NCI-H774 (cell line): ENCODE measurements around the gene FHOD1.

Source experiments
- DNase-seq: peaks from one replicate; lab custom pipeline; 2025; lab: John Stamatoyannopoulos, UW

The FHOD1 gene

DNA sequence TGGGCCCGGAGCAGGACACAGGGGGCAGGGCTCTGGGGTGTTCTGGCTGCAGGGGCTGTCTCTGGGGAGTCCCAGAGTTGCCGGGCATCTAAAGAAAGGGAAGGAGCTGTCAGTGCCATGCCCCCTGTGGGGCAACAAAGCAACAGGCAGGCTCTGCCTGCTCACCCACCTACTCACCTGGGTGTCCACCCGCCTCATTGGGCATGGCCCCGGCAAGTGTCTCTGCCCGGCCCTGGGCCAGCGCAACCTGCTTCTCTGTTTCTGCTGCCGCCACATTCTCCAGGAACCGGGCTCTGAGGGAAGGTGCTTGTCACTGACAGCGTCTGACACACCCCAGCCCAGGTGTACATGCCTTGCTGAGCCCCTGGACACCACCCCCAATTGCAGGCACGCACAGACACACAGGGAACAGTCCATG lies 13.1 kb downstream of the FHOD1 start:
- no peak for DNase-seq

DNA sequence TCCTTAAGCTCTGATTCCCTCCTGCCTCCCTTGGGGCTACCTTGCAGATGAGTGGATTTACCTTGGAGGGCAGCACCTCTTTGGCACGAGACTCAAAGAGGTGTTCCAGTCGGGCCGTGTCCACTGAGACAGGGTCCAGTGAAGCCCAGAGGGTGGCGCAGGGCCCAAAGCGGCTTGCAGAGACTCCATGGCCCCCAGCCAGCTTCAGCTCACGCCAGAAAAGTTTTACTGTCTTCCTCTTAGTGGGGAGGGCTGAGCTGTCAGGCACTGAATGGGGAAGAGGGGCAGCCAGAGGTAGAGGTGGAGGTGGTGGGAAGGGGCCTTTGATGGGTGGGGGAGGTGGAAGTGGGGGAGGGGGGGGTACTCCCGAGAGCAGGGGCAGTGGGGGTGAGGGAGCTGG lies 13.7 kb downstream of the FHOD1 start:
- DNase-seq = no peak

DNA sequence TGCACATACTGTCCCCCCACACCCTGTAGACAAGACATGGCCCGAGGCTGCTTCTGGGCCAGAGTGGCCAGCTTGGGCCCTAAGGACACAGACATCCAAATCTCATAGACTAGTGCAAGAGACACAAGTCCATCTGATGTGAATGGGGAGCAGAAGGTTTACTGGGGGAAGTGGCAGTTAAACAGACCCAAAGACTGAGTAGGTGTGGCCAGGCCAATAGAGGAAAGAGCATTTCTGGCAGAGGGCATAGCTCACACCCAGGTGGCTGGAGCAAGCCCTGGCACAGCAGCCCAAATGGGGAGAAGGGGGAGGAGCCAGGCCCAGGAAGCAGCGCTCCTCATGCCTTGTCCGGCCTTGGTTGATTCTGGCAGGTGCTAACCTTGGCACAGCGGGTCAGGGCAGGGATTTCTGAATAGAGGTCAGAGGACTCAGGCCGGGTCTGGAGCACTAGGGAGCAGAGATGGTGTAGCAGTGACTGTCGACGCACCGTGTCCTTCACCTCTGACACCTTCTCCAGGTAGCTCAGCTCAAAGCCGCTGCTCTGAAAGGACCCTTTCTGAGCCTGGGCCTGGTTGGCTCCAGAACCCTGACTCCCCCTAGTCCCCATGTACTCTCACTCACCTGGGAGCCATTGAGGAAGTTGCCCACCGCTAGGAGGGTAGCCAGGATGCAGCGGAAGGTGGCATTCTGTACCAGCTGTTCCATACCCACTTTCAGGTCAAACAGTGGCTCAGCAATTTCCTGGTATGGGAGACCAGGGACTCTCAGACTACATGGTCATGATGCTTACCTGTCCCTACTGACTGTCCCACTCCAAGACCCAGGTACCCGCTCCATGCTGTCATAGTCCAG lies 16.2 kb downstream of the FHOD1 start:
- no peak for DNase-seq

DNA sequence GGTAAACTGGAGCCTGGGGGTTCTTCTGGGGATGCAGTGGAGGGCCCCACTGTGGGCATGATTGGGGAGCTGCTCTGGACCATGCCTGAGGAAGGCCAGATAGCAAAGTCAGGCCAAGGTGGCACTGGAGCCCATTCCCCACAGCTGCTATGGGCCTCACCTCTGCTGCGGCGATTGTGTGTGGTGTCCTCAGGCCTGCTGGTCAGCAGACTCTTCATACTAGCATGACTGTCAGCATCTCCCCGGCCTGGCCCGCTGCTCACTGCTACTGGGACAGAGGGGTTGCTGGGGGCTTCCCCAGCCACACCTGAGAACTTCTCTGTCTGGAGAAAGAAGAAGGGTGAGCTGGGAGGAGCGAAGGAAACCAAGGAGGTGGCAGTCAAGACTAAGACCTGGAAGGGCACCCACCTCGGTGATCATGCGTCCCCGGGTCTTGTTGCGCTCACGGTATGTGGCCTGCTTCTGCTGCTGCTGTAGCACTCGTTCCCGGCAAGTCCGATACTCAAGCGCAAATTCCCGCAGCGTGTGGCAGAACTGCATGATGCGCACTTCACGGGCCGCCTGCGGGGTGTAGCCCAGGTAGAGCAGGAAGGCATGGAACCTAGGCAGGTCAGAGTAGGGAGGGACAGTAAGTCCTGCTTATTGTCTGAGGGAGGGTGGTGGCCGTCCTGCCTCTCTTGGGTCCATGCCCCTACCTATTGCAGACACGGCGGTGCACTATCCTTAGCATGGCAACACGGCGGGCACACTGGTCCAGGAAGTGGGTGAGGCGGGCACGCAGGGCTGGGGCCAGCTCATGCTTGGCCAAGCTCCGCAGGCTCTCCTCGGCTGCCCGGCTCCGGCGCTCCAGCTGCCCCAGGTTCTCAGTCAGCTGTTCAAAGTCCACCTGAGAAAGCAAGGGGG lies 17.1 kb downstream of the FHOD1 start:
- no peak for DNase-seq

DNA sequence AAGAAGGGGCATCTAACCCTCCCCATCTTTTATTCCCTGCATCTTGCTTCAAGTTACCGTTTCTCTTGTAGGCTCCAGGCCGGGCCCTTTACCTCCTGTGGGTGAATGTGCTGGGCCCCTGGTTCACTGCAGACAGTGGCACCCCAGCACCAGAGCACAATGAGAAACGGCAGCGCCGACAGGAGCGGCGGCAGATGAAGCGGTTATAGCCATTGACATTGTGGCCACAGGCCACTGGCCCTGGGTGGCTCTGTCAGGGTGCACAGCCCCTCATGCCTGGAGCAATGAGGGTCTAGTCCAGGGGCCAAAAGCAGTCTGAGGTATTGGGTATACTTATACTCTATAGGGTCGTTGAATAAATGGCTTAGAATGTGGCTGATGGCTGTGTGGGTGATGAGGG lies 18.4 kb downstream of the FHOD1 start:
- no peak for DNase-seq

DNA sequence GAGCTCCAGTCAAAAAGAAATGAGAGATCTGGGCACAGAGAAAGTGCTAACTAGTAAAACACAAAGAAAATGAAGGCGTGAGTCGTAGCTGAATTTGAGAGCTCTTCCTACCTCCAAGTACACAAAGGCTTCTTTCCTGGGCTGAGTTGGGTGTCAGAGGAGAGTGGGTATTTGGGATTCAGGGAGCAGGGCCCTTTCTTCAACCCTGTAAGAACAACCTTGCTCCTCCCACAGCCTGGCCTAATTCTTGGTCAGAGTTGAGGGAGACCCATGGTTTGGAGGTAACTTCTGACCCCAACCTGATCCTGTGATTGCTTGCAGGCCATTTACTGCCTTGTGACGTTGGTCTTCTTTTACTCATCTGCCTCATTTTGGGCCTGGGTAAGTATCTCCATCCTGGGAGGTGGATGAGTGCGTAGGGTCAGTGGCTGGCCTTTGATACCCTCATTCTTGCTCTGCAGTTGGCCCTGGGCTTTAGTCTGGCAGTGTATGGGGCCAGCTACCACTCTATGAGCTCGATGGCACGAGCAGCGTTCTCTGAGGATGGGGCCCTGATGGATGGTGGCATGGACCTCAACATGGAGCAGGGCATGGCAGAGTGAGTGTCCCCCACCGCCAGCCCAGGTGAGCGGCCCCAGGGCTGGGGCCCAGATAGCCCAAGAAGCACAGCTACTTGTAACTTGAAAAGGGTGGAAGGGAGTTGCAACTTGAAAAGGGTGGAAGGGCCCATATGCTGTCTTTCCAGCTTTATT lies 19.1 kb downstream of the FHOD1 start:
- no peak for DNase-seq

DNA sequence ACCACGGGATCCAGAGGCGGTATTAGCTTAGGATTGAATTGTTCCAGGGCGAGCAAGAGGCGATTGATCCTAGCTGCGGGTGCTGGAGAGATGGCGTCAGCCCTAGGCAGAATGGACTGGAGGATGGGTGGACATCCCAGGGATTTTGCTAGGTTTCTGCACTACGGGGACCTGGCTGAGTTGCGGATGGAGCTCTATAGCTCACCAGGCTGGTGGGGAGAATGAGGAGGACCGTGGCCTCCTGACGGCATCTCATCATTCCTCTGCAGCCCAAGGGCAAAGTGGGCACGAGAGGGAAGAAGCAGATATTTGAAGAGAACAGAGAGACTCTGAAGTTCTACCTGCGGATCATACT lies 19.7 kb downstream of the FHOD1 start:
- DNase-seq = no peak

DNA sequence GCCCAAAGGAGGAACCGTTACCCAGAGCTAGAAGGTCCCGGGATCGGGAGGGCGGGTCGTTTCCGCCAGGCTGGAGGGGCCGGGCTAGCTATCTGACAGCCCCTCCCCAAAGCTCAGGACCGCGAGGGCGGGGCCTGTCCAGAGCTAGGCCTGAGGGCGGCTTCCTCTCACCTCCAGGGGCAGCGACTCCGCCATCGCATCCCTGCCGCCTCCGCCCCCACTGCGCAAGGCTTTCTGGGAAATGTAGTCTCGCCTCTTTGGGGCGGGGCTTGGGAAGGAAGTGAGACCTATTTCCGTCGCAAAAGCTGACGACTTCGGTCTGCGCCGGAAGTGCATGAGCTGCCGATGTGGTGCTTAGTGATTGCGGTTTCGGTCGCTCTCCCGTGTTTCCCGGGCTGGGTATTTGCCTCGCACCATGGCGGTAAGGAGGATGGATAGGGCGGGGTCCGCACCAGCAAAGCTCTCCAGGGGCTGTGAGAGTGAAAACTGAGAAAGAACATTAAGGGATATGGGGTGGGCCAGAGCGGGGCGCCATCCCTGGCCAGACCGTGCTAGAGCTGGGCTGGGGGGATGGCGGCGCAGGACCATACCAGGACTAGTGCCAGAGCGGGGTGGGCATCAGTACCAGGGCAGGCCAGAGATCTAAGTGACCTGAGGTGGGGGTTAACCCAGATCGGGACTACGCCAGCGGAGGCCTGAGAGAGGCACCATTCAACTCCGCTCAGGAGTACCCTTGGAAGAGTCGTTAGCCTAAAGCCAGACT lies 20.3 kb downstream of the FHOD1 start, which contains the start of gene TMEM208:
Gene TMEM208 (plus strand): TSS at position 327 of the 763 bp plus-strand sequence. CDS start 89 bp downstream, at position 416.
- DNase-seq = peak; percentile 88

DNA sequence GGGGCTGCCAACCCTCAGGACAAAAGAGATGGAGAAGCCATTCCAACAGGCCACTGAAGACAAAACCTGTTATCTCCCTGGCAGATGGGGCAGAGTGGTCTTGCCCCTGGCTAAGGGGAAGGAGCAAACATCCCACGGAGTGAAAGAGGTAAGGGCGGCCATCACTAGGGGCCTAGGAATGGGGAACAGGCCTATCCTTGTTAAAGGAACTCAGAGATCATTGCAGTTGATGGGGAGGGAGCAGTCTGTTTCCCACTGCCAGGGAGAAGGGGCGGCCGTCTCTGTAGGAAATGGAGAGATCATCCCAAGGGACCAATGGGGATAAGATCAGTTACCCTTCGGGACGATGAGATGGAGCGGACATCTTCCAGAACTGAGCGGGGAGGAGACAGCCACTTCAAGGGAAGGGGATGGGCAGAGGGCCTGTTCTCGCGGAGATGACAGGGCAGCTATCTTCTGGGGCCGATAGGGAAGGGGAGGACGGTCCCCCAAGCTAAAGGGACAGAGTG lies 20.9 kb downstream of the FHOD1 start:
- DNase-seq = no peak

DNA sequence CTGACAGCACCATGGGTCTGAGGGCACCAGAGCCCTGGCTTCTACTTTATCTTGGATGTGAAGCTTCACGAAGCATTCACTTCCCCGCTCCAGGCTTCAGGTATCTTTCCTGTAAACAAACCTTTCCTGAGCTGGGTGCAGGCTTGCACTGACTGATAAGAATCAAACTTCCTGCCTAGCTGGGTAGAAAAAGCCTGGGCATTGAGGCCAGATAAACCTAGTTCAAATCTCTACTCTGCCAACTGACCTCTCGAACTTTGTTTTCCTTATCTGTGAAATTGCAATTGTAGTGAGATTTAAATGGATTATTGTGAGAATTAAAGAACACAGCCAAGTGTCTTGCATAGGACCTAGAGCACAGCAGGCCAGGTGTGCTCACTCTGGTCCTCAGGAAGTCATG lies 23.3 kb downstream of the FHOD1 start:
- DNase-seq = no peak

DNA sequence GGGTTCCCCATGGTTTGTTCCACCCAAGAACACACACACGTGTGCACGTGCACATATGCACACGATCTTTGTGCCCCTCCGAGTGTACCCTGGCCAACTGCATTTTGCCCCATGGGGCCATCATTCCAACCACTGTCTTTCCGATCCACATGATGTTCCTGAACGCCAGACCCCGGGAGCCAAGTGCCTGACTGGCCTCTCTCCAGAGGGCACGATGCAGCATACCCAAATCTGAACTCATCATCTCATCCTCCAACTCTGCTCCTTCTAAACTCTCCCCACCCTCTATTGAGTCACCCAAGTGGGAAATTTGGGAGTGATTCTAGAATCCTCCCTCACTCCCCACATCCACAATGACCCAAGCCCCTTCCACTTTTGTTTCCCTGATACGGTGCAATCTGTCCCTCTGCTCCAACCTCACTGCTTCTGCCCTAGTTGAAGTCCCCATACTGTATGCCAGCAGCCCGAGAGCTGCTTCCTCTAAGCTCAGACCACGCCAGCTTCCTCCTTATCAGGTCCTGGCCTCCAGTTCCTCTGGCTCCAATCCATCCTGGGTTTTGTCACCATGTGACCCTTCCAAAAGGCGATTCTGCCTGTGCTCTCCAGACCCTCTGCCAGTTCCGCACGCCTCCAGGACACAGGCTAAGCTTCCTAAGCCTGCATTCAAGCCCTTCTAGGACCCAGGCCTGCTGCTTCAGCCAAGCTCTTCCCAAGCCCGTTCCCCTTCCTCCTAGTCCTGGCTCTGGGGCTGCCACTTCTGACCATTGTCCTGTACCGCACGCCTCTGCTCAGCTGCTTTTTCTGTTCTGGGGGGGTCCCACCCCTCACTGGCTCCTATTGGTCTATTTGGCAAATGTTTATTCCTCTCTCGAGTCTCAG lies 30.4 kb downstream of the FHOD1 start:
- DNase-seq = no peak

DNA sequence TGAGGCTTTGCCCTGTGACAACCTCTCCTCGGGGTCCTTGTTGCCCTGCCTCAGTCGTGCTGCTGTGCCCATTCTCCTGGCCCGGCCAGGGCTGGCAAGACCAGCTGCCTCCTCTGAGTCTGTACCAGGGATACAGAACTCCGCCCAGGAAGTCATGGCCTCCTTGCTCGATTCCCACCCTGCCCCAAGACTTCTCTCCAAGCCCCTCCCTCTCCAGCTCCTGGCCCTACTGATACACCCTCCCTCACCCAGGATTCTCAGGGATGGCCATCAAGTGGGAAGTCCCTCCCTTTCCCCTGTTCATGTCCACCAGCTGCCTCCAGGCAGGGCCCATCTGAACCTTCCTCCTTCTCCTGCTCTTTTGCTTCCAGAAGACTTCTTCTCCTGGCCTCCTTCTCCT lies 31.6 kb downstream of the FHOD1 start:
- no peak for DNase-seq

DNA sequence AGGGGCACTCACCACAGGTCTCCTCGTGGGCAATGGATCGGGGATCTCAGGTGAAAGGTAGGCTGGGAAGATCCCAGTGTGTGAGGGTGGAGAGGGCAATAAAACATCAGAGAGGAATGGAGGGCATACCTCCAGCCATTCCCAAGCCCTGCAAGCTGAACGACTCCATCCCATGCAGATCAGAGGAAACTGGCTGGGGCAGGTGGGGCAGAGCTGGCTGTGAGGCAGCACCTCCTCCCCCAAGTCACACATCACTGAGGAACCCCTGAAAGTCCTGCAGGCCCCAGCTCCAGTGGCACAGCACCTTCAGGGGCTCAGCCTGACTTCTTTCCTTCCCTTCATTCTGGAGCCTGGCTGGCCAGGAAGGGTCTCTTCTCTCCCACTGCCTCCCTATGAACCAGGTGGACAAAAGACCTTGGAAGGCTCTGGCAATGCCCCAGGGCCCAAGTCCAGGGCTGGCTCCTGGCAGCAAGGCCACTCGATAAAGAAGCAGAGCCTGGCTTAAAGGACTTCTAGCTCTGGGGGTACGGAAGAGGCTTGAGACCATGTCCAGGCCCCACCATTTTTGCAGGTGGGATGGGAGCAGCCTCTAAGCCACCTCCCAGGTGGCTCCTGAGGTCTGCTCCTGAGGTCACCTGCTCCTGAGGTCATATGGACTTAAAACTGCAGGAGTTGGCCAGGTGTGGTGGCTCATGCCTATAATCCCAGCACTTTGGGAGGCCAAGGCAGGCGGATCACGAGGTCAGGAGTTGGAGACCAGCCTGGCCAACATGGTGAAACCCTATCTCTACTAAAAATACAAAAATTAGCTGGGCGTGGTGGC lies 33.9 kb downstream of the FHOD1 start:
- no peak for DNase-seq

DNA sequence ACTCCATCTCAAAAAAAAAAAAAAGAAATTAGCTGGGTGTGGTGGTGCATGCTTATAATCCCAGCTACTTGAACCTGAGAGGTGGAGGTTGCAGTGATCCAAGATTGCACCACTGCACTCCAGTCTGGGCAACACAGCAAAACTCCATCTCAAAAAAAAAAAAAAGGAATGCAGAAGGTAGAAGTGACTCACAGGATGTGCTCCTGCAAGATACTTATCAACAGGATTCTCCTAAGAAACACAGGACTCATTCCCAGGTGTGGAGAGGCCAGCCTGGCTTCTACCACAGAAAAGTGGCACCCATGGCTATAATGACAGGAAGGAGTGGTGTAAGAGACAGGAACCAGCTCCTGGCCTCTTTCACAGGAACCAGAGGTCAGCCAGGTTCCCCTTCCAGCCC lies 34.5 kb downstream of the FHOD1 start:
- no peak for DNase-seq

DNA sequence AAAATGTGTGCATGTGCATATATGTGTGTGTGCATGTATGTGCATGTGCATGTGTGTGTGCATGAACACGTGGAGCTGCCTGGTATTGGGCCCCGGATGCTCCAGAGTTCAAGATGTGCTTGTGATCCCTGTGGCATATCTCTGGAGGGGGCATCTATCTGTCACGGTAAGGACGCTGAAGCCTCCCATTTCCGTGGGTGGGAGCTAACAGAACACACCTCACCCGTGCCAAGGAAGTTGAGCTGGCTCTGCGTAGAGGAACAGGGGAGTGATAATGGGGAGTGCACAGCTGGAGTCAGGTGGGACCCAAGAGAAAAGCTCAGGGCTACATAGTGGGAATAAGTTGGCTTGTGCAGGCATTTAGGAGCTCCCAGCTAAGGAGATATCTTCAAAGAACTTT lies 35.6 kb downstream of the FHOD1 start:
- no peak for DNase-seq

DNA sequence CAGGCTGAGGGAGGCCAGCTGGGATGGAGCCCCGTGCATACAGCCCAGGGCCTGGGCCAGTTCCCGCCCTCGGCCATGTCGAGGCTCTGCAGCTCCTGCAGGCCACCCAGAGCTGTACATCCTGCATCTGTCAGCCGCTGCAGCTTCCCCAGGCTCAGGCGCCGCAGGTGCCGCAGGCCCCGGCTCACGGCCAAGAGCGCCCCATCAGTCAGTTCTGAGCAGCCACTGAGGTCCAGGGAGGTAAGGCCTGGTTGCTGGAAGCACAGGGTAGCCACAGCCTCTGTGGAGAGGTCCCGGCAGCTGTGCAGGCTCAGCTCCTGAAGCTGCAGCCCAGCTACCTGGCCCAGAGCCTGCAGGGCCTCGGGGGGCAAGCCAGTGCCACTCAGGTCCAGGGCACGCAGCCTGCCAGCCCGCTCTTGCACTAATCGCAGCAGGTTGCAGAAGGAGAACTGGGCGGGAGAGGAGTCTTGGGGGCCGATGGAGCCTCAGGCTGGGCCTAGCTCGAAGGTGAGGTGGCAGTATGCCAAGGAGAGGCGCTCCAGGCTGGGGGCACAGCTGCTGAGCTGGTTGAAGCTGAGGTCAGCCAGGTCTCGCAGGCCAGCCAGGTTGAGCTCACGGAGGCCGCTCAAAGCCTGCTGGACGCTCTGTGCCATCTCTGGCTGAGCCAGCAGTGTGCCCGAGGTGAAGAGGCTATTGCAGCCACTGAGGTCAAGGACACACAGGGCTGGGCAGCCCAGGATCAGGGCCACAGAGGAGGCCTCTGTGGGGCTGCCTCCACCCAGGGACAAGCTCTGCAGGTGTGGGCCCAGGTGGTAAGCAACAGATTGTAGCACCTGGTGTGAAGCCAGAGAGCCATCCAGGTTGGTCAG lies 37.0 kb downstream of the FHOD1 start:
- no peak for DNase-seq

DNA sequence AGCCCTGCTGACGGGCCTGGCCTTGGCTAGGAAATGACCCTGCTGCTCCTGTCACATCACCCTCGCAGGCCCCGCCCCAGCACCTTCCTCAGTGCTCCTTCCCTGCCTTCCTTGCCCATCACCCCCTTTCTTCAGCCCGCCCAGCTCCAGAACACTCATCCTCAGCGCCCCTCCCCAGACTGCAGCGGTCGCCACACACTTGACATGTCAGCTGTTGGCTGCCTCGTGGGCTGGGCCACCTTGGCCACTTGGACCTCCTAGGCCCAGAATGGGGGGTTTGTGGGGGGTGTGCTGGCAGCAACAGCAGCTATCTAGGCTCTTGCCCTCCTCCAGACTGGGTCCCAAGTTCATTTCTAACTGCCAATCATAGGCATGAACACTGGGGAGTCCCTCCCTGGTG lies 37.7 kb downstream of the FHOD1 start:
- DNase-seq = no peak

DNA sequence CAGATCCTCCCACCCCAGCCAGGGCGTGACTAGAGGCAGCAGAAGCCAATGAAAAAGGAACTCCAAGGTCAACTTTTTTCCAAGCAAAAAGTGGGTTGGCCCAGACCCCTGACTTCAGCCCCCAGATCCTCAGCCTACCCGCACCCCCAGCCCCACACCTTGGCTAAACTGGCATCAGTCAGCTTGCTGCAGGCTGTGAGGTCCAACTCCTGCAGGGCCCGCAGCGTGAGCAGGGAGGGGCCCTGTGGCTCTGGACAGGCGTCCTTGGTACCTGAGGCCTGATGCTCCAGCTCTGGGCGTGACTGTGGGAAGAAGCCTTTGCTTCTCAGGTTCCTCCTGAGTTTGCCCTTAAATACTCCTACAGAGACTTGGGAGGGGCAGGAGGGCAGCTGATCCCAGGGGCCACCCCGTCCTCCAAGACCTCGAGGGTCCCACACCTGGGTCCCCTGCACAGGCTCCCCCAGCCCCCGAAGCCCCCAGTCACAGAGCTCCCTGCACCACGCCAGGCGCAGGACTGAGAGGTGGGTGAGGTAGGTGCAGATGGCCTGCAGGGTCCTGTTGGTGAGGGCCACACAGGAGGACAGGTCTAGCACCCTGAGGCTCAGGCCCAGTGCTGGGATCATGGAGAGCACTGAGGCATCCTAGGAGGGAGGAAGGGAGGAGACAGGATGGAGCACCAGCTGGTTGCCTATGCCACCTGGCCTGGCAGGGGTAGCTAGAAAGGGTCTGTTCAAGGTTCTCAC lies 39.0 kb downstream of the FHOD1 start:
- DNase-seq = no peak
